H54 (cell line): ENCODE data around the gene CDC14B.
"Not testable (repeated sequence)": the region's sequence is repeated elsewhere in the genome, so short reads cannot be mapped to it uniquely, and the experiment has no call there.

Experiments
- DNase-seq: peaks from one replicate; pipeline ENCODE4 v3.0.0; 2011; ENCODE audit warnings: low spot score, mixed read lengths; ENCODE audit not compliant: insufficient read length
- FAIRE-seq: peaks from 3 replicates; lab custom pipeline; 2011; peaks lifted over from hg19 to GRCh38; lab: Jason Lieb, UNC
- POLR2A ChIP-seq: IDR thresholded peaks from 2 replicates; pipeline ENCODE4 v1.6.1; 2011; ENCODE audit warnings: low read depth, mild to moderate bottlenecking, low read length

Gene CDC14B

GRCh38 chr9:96556701-96557461 is 62.8 kb downstream of the CDC14B start:
- DNase-seq (peak; percentile 52), FAIRE-seq (peak; percentile 97)
- TF ChIP-seq POLR2A, result 0 out of 2 replicates have a peak, but pooled peaks have one; percentile 15

DNA sequence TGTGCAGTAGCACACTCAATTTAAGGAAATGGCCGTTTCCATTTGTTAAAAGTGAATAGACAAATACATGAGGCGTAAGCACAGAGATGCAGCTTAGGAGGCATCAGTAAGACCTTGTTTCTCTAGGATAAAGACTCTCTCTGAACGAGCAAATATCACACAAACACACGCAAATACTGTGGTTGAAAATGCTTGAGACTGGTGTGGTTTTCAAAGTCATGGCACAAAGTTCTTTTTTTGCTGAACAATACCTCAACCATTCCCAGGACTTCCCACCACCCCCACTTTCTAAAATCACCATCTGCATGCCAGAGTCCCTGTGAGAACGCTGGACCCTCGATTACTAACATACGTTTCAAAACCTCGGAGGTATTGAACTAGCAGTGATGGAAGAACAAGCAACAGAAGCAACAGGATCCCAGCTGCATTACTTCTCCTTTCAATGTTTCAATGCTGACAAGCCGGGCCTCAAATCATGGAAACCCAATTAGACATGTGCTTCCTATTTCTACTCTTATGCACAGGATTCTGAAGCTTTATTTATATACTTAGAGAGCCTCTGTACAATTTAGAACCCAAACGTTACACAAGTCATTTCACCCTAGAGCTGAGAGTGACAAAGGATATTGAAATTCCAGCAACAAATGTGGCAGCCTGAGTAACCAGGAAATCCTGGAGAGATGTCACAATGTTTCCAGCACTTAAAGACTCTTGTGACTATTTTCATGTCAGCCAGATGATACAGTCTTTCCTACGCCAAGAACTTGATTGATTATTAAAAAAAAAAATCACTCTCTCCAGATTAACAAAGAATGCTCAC is 63.9 kb downstream of the CDC14B start:
- FAIRE-seq (no peak), DNase-seq (no peak)
- no peak for TF ChIP-seq POLR2A

- no peak for TF ChIP-seq POLR2A
- DNase-seq, result peak; percentile 51
Measured at GRCh38 chr9:96554801-96555566, 64.7 kb downstream of the CDC14B start.

GRCh38 chr9:96554326-96554725 is 65.3 kb downstream of the CDC14B start:
- DNase-seq, result no peak
- no peak for FAIRE-seq
- no peak for TF ChIP-seq POLR2A

More at GRCh38 chr9:96554801-96555566, 64.7 kb downstream of the CDC14B start:
- FAIRE-seq, result peak; percentile 94

DNA sequence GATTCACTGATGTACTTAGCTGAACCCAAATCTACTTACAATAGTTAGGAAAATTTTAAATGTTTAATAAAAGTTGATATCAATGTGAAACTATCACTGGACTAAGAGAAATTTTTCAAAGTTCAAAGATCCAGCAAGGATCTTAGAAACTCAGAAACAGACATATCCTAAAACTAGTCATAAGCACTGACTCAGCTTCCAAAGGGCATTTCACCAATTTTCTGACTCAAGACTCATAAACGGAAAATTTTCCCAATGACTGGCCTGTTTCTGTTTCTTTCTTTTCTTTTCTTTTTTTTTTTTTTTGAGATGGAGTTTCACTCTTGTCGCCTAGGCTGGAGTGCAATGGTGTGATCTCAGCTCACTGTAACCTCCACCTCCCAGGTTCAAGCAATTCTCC is 66.6 kb downstream of the CDC14B start:
- DNase-seq (peak; percentile 56), FAIRE-seq (peak; percentile 91)
- no peak for TF ChIP-seq POLR2A

GRCh38 chr9:96551403-96551802 is 68.2 kb downstream of the CDC14B start:
- TF ChIP-seq POLR2A, result no peak
- DNase-seq, result no peak
- FAIRE-seq, result peak; percentile 43

GRCh38 chr9:96550659-96551058 is 69.0 kb downstream of the CDC14B start:
- peak; percentile 27 for FAIRE-seq
- no peak for TF ChIP-seq POLR2A

DNA sequence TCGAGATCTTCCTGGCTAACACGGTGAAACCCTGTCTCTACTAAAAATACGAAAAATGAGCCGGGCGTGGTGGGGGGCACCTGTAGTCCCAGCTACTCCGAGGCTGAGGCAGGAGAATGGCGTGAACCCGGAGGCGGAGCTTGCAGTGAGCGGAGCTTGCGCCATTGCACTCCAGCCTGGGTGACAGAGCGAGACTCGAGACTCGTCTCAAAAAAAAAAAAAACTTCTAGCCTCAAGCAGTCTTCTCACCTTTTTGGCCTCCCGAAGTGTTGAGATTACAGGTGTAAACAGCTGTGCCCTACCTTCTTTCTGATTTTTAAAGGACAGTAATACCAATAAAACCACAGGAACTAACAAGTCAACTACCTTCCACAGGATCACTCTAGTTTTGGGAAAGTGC is 76.5 kb downstream of the CDC14B start:
- not testable (repeated sequence) for DNase-seq, FAIRE-seq

More at GRCh38 chr9:96550659-96551058, 69.0 kb downstream of the CDC14B start:
- no peak for DNase-seq

- DNase-seq (no peak), FAIRE-seq (no peak)
- no peak for TF ChIP-seq POLR2A
Measured at GRCh38 chr9:96540106-96540505, 79.5 kb downstream of the CDC14B start.

DNA sequence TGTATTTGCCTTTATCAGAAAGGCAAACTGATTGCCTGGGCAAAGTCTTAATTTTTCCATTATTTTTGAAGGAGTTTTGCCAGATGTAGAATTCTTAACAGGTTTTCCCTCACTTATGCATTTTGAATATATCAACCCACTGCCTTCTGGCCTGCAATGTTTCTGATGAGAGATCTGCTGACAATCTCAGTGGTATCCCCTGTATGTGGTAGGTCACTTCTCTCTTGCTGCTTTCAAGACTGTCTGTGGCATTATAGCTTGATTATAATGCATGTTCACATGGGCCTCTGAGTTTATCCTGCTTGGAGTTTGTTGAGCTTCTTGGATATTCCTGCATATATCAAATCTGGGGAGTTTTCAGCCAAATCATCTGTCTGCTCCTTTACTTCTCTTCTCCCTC is 87.5 kb downstream of the CDC14B start:
- TF ChIP-seq POLR2A, result no peak
- peak; percentile 90 for FAIRE-seq
- DNase-seq, result no peak

DNA sequence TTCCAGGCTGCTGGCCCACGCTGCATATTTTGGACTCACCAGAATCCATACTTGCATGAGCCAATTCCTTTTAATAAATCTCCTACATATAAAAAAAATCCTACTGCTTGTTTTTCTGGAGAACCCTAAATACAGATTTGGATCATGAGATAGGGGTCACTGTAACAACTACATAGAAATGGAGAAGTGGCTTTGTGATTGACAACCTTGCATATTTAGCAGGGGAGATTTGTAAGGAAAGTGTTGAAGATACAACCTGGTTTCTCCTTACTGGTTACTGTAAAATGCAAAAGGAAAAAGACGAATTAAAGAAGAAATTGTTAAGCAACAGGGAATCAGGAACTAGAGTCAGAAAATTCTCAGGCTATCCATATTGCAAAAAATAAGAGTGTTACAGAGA is 94.9 kb downstream of the CDC14B start:
- no peak for TF ChIP-seq POLR2A
- FAIRE-seq (no peak), DNase-seq (no peak)

GRCh38 chr9:96524045-96524444 is 95.6 kb downstream of the CDC14B start:
- no peak for DNase-seq
- FAIRE-seq, result no peak
- no peak for TF ChIP-seq POLR2A

GRCh38 chr9:96523374-96523773 is 96.3 kb downstream of the CDC14B start:
- DNase-seq, result no peak
- no peak for FAIRE-seq
- TF ChIP-seq POLR2A, result no peak

DNA sequence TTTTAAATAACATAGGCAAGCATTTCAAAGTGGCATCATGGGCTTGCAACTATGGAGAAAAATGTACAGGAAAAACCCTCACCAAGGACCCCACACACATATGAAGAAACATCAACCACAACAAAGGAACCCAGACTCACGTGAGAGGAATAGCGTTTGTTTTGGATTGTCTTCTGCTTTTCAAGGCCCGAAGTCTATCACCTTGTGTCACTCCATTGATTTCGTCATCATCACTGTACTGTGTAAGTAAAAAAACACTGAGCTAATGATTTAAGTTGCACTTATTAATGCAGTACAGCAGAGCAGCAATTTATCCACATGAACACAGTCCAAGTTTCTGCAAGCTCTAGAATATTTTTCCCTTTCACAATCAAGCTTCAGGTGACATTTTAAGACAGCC is 97.3 kb downstream of the CDC14B start:
- TF ChIP-seq POLR2A, result no peak
- FAIRE-seq (no peak), DNase-seq (no peak)
